Fibroblast of upper back skin (primary cell): Measurements from ENCODE around the gene RPL21.
A peak's percentile ranks its signal among the peaks of the same experiment; 100 is the strongest.
"Not testable (repeated sequence)": the region's sequence is repeated elsewhere in the genome, so short reads cannot be mapped to it uniquely, and the experiment has no call there.

Source experiments
- DNase-seq: peaks from one replicate; pipeline ENCODE4 v3.0.0-alpha.2; 2013

The RPL21 gene

DNA sequence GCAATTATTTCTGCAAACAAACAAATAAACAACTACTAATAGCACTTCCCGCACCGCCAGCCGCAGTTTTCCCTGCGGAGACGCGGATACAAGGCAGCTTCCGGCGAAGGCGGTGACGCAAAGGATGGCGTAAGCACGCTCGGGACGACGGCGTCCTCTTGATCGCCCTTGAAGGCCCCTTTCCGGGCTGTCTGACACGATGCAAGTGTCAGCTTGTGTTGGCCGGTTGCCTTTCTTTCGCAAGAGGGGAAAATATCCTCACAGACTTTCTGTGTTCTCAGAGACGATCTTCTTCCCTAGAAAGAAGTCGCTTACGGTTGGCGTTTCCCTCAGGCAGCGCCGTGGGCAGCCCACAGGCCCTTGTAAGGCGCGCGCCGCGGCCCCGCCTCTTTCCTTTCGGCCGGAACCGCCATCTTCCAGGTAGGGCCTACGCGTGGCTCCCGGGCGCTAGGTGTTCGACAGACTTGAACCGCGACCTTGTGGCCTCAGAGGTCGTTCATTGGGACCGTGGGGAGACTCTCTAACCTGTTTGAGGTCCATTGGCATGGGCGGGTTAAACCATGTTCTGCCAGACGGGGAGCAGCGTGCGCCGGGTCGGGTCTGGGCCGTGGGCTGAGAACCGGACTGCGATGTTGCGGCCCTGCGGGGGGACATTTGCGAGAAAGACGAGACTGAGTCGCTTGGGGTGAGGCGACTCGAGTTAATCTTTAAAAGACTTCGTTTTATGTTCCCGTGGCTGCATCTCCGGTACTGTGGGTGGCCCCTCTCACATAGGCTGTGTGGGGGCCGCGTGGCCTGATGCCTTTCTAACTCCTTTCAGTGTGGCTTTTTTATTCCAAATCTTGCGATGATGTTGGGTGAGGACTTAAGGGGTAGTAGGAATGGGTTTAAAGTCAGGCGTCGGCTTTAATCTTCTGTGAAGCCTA lies at the start of gene RPL21:
TSS of gene RPL21 (plus strand) at position 393 of the 926 bp plus-strand sequence. CDS start 2,219 bp downstream, outside the sequence.
- peak; percentile 96 for DNase-seq

DNA sequence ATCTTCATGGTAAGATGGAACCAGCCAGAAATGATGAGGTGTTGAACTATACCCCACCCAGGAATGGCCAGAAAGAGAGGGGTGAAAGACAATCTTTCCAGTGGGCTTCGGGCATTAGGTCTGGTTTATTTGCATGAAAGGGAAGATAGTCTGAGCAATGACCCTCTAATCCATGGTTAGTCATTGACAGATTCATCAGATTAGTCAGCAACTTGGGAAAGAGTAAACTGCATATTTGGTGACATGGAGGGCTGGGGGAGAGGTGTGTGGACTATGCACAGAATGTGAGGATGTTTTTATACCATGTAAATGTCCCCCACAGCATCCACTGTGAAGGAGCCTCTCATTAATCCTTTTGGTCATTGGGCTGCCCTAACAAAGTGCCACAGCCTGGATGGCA lies 49.7 kb upstream of the RPL21 start:
- peak; percentile 25 for DNase-seq

DNA sequence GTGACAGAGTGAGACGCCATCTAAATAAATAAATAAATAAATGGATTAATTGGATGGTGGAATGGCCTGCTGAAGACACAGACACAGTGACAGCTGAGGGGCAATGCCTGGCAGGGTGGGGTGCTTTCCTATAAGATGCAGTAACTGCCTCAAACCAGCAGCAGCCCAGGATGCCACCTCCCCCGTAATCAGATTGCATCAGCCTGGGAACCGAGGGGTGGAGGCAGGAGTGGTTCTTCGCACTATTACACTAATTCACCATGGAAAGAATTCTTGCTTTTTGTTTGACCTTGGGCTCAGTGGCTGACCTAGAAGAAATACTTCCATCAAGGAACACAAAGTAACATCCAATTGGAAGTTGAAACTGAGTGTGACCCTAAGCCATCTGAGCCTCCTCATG lies 48.2 kb upstream of the RPL21 start:
- DNase-seq: no peak

DNA sequence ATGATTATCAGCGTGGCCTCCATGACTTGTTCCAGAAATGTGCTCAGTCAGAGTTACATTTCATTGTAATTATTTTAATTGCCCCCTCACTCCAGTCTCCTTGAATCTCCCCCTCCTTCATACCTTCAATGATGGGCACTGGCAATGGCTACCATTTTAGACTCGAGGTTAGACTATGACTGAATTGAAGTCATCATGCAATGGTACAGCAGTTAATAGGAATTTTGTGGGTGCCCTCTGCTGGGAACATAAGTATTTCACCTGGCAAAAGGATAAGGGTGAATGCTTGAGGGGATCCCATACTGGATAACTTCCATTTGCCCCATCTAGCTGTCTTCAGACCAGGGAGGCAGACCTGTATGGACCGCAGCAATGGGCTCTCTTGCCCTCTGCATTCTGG lies 47.5 kb upstream of the RPL21 start:
- DNase-seq: no peak

DNA sequence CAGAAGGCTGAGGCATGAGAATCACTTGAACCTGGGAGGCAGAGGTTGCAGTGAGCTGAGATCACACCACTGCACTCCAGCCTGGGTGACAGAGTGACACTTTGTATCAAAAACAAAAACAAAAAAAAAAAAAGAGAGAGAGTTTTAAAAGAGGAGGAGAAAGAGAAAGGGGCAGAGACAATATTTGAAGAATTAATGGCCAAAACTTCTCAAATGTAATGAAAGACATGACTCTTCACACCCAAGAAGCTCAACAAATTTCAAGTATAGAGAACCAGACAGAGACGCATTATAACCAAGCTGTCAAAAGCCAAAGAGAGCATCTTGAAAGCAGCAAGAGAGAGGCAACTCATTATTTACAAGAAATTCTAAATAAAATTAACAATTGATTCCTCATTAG lies 42.8 kb upstream of the RPL21 start:
- DNase-seq: no peak

DNA sequence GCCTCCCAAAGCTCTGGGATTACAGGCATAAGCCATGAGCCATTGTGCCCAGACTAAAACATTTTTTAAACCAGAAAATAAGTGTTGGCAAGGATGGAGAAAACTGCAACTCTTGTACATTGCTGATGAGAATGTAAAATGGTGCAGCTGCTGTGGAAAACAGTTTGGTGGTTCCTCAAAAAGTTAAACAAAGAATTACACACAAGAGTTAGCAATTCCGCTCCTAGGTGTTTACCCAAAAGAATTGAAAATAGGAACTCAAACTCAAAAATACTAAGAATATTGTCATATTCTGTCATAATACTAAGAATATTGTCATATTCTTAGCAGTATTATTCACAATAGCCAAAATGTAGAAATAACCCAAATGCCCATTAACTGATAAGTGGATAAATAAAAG lies 40.1 kb upstream of the RPL21 start:
- DNase-seq: no peak

DNA sequence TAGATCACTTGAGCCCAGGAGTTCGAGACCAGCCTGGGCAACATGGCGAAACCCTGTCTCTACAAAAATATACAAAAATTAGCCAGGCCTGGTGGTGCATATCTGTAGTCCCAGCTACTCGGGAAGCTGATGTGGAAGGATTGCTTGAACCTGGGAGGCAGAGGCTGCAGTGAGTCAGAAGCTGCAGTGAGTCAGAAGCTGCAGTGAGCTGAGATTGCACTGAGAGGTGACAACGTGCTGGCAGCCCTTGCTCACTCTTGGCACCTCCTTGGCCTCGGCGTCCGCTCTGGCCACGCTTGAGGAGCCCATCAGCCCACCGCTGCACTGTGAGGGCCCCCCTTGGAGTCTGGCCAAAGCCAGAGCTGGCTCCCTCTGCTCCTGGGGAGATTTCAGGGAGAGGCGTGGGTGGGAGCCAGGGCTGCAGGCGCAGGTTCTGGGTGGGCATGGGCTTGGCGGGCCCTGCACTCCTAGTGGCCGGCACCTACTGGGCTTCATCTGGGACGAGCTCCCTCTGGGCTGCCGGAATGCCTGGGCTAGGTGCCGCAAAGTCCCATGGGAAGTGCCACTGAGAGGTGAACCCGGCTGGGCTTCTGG lies 39.5 kb upstream of the RPL21 start:
- DNase-seq: peak; percentile 61

DNA sequence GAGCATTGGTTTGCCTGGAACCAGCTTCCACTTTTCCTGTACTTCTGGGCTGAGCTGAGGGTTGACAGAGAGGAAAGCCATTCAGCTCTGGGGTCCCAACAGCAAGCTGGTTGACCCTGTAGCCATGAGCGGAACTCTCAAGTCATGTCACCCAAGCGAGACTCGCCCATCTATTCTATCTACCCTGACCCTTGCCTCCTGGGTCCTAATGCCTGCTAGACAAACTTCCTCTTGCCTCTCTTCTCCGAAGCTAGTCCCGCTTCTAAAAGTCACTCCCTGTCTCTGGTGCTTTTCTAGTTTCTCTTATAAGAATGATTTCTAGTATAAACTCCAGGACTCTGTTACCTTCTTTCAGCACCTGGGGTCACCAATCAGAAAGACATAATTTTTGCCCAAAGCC lies 38.0 kb upstream of the RPL21 start:
- not testable (repeated sequence) for DNase-seq

DNA sequence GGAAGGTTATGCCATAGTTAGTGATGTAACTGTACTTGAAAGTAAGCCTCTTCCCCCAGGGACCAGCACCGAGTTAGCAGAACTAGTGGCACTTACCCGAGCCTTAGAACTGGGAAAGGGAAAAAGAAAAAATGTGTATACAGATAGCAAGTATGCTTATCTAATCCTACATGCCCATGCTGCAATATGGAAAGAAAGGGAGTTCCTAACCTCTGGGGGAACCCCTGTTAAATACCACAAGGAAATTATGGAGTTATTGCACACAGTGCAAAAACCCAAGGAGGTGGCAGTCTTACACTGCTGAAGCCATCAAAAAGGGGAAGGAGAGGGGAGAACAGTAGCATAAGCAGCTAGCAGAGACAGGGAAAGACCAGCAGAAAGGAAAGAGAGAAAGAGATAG lies 33.6 kb upstream of the RPL21 start:
- not testable (repeated sequence) for DNase-seq

DNA sequence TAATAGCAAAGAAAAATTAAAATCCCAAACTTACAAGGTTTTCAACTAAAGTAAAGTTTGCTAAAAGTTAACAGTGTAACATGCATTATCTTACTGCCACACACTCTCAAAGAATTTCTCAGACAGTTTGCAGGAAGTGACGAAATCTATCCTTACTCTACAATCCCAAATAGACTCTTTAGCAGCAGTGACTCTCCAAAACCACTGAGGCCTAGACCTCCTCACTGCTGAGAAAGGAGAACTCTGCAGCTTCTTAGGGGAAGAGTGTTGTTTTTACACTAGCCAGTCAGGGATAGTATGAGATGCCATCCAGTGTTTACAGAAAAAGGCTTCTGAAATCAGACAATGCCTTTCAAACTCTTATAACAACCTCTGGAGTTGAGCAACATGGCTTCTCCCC lies 32.5 kb upstream of the RPL21 start:
- not testable (repeated sequence) for DNase-seq

DNA sequence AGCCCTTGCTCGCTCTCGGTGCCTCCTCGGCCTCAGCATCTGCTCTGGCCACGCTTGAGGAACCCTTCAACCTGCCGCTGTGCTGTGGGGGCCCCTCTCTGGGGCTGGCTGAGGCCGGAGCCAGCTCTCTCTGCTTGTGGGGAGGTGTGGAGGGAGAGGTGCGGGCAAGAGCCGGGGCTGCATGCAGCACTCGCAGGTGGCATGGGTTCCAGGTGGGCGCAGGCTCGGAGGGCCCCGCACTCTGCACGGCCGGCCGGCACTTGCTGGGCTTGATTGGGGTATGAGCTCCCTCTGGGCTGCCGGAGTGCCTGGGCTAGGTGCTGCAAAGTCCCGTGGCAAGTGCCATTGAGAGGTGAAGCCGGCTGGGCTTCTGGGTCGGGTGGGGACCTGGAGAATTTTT lies 31.7 kb upstream of the RPL21 start:
- DNase-seq: no peak

DNA sequence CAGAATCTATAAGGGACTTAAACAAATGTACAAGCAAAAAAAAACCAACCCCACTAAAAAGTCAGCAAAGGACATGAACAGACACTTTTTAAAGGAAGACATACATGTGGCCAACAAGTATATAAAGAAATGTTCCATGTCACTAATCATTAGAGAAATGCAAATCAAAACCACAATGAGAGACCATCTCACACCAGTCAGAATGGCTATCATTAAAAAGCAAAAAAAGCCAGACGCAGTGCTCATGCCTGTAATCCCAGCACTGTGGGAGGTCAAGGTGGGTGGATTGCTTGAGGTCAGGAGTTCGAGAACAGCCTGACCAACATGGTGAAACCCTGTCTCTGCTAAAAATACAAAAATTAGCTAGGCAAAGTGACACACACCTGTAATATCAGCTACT lies 29.3 kb upstream of the RPL21 start:
- DNase-seq: not testable (repeated sequence)

DNA sequence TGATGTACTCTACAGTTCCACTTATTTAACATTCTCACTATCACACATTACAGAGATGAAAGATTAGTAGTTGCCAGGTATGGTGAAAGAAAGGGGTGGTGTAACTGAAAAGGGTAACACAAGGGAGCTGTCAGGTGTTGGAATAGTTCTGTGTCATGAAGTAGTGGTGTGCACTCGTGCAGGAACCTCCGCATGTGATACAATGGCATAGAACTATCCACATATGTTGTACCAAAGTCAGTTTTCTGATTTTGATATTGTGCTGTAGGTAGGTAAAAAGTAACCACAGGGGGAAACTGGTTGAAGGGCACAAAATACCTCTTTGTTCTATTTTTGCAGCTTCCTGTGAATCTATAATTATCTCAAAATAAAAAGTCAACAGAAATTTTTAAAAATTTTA lies 24.4 kb upstream of the RPL21 start:
- DNase-seq: no peak

DNA sequence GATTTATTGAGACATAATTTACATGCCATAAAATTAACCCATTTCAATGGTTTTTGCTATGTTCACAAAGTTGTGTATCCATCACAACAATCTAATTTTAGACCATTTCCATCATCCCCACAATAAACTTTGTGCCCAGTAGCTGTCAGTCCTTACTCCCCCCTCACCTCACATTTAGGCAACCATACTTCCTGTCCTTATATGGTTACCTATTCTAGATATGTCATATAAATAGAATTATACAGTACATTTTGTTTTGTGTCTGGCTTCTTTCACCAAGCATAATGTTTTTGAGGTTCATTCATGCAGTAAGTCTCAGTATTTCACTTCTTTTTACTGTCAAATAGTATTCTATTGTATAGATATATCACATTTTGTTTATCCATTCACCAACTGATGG lies 23.2 kb upstream of the RPL21 start:
- no peak for DNase-seq

DNA sequence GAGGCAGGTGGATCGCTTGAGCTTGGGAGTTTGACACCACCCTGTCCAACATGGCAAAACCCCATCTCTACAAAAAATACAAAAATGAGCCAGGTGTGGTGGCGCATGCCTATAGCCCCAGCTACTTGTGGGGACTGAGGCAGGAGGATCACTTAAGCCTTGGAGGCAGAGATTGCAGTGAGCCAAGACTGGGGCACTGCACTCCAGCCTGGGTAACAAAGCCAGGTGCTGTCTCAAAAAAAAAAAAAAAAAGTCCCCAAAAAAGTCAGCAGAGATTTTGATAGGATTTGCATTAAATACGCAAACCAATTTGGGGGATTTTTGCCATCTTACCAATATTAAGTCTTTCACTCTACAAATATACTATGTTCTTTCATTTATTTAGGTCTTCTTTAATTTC lies 21.7 kb upstream of the RPL21 start:
- no peak for DNase-seq

DNA sequence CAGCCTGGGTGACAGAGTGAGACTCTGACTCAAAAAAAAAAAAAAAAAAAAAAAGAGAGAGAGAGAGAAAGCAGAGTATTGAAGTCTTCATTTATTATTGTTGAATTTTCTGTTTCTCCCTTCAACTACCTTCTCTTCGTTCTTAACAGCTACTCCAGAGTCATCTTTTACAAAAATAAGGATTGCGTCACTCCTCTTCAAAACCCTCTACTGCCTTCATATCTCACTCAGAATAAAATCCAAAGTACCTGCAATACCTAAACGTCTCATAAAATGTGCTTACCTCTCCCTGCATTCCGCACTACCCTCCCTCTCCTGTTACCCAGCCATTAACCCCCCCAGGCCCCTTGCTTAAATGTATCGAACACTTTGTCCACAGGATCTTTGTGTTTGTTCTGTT lies 17.4 kb upstream of the RPL21 start:
- DNase-seq: no peak

DNA sequence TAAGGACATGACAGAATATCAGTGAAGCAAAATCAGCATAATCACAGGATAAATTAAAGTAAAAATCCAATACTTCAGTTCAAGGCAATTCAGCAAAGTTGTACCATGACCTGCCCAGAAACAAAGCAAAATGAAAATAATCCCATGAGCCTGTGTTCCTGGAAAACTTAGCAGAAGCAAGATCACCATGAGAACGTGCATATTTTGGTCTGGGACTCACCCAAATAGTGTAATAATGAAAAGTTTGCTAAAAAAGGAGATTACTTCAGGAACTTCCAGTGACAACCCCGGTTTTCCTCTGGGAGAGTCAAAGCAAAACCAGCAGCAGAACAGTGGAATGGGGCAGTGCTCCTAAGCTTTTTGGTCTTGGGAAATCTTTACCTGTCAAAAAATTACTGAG lies 14.9 kb upstream of the RPL21 start:
- no peak for DNase-seq

DNA sequence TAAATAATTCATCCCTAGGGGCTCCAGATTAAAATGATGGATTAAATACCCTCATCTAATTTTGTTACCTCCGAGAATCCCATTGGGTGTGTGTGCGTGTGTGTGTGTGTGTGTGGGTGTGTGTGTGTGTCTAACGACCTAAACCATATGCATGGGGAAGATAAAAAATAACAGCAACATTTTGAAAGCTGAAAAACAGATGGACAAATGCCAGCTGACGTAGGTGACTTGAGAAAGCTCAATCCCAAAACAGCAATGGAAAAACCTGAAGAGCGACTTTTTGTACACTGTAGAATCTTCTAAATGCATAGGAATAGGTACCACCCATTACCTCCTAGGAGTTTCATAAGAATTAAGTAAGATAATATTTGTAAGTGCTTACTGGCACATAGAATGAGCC lies 8.7 kb upstream of the RPL21 start:
- no peak for DNase-seq

DNA sequence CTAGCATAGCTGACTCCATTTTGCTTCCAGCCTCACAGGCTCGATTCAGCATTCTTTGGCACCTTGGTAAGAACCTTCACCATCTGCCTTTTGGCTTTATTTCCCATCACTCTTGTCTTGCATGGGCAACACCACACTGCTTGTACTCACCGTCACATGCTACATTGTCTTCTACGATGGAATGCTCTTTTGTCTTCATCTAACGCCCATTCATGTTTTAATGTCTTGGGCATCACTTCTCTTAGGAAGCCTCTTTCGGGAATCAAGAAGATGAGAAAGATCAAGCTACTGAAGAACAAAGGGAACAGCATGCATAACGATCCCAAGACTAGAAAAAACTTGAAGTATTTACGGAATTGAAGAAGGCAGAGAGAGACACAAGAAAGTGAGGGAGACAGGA lies 5.7 kb upstream of the RPL21 start:
- no peak for DNase-seq

DNA sequence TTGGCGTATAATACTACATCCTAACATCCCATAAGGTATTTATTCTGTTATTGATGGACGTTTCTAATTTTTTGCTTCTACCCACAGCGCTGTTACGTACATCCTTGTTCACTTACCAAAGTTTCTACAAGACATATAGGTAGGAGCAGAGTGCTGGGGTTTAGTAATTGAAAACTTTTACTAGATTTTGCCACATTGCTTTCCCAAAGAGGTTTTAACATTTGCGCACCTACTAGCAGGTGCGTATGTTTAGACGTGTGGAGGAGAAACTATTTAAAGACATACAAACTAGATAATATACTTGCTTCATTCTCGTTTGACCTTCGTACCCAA lies 559 bp upstream of the RPL21 start:
- DNase-seq: no peak

DNA sequence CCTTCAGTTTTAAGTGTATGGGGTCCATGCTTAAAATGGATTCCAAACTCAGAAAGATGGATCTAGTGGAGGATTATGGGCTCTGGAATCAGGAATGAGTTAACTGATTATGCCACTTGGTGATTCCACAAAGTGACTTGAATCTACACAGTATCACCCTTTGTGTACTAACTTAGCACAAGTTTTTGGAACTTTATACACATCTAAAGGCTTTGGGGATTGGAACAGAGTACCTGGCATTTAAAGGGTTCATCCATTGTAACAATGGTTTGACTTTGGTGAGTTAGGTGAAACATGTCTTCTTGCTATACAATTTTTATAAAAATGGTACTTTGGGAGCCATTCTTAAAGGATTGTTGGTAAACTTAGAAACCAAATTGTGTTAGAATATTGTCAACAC lies 1.1 kb downstream of the RPL21 start:
- no peak for DNase-seq

DNA sequence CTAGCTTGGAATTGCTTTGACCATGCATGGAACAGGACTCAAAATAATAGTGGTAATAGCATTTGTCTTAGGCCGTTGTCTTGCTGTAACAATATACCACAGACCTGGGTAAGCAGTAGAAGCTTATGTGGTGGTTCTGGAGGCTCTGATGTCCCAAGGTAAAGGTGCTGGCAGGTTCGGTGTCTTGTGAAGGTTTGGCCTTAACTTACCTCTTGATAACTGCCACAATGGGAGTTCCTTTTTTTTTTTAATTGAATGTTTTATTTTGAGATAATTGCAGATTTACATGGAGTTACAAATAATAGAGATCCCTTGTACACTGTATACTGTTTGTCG lies 5.8 kb downstream of the RPL21 start:
- DNase-seq: no peak

DNA sequence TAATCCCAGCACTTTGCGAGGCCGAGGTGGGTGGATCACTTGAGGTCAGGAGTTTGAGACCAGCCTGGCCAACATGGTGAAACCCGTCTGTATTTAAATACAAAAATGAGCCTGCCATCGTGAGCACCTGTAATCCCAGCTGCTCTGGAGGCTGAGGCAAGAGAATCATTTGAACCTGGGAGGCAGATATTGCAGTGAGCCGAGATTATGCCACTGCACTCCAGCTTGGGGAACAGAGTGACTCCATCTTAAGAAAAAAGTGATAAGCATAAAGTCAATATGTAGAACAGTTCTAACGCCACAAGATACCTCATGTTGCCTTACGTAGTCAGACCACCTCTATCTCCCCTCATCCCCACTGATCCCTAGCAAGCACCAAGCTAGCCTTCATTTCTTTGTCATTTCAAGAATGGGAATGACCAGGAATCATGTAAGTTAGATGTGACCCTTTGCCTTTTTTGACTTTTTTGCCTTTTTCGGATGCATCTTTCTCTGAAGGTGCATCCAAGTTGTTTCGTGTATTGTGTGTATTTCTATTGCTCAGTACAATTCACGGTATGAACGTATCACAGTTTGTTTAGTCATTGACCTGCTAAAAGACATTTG lies 6.4 kb downstream of the RPL21 start:
- no peak for DNase-seq

DNA sequence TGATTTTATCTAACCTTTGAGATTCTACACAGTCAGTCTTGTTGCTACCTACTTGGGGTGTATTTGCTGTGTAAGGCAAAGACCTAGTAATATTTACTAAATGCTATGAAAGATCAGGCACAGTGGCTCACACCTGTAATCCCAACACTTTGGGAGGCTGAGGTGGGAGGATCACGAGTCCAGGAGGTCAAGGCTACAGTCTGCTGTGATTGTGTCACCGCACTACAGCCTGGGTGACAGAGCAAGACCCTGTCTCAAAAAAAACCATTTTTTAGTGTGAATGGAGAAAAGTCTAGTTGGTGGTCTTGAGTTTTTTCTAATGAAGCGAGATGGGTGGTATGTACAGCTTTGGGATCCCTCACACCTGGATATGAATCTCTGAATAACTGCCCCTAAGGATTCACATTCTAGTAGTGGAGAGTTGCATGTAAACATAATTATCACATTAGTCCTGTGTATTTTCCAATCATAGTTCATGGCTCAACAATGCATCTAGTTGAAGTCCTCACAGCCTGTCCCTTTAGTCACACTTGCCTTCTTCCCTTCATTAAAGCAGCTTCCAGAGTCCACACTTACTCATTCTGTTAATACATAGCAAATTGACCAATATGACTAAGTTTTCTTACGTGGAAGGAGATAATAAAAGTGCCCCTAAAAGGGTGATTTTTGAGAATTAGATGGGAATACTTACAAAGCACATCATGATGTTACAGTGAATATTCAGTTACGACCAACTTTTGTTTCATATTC lies 7.5 kb downstream of the RPL21 start:
- no peak for DNase-seq
